Stimulated activated CD8-positive, alpha-beta memory T cell treated with anti-CD3 and anti-CD28 coated beads, Interleukin-4, amount 100 ng/mL, for 48 hours (primary cell): ENCODE measurements around the gene ERO1B.
"Not testable (repeated sequence)": the region's sequence is repeated elsewhere in the genome, so short reads cannot be mapped to it uniquely, and the experiment has no call there.

Experiments used
- DNase-seq: peaks from one replicate; pipeline ENCODE4 v3.0.0-alpha.2; 2020

Gene ERO1B

GRCh38 chr1:236242568-236242967 lies 39.2 kb downstream of the ERO1B start:
- no peak for DNase-seq

GRCh38 chr1:236240675-236241074 lies 41.1 kb downstream of the ERO1B start:
- DNase-seq, result no peak

- DNase-seq, result no peak
Measured at GRCh38 chr1:236239092-236239585, 42.6 kb downstream of the ERO1B start.

GRCh38 chr1:236235116-236235515 lies 46.6 kb downstream of the ERO1B start:
- no peak for DNase-seq

GRCh38 chr1:236228411-236228810 lies 53.3 kb downstream of the ERO1B start:
- no peak for DNase-seq

- no peak for DNase-seq
Measured at GRCh38 chr1:236222632-236223031, 59.1 kb downstream of the ERO1B start.

GRCh38 chr1:236220473-236220872 lies 61.3 kb downstream of the ERO1B start:
- no peak for DNase-seq

- DNase-seq, result no peak
Measured at GRCh38 chr1:236214761-236215160, 67.0 kb downstream of the ERO1B start.

- DNase-seq, result no peak
Measured at GRCh38 chr1:236213534-236213933, 68.2 kb downstream of the ERO1B start.

- DNase-seq, result no peak
Measured at GRCh38 chr1:236211815-236212214, 69.9 kb downstream of the ERO1B start.

GRCh38 chr1:236209713-236210112 lies 72.0 kb downstream of the ERO1B start:
- no peak for DNase-seq

GRCh38 chr1:236209185-236209584 lies 72.6 kb downstream of the ERO1B start:
- no peak for DNase-seq

GRCh38 chr1:236207569-236207968 lies 74.2 kb downstream of the ERO1B start:
- DNase-seq, result no peak

GRCh38 chr1:236207121-236207520 lies 74.6 kb downstream of the ERO1B start:
- no peak for DNase-seq

GRCh38 chr1:236206548-236206947 lies 75.2 kb downstream of the ERO1B start:
- no peak for DNase-seq

- DNase-seq, result no peak
Measured at GRCh38 chr1:236204656-236205055, 77.1 kb downstream of the ERO1B start.

GRCh38 chr1:236204039-236204438 lies 77.7 kb downstream of the ERO1B start:
- DNase-seq, result no peak

GRCh38 chr1:236201786-236202185 lies 80.0 kb downstream of the ERO1B start:
- DNase-seq, result no peak

- DNase-seq, result no peak
Measured at GRCh38 chr1:236200925-236201324, 80.8 kb downstream of the ERO1B start.

GRCh38 chr1:236193184-236193583 lies 88.6 kb downstream of the ERO1B start:
- DNase-seq, result no peak

- not testable (repeated sequence) for DNase-seq
Measured at GRCh38 chr1:236188084-236188483, 93.7 kb downstream of the ERO1B start.

GRCh38 chr1:236186471-236186870 lies 95.3 kb downstream of the ERO1B start:
- DNase-seq, result not testable (repeated sequence)

- DNase-seq, result no peak
Measured at GRCh38 chr1:236185687-236186086, 96.1 kb downstream of the ERO1B start.

- DNase-seq, result no peak
Measured at GRCh38 chr1:236181059-236181458, 100.7 kb downstream of the ERO1B start.

GRCh38 chr1:236179634-236180033 lies 102.1 kb downstream of the ERO1B start:
- no peak for DNase-seq
